GM12872 (cell line): ENCODE data around the gene PRICKLE2.

Experiments
- TF ChIP-seq, protein P1 (sequence below): IDR thresholded peaks from 3 replicates; pipeline ENCODE4 v1.5.1; 2011; ENCODE audit warnings: low read depth, mild to moderate bottlenecking, low read length, moderate library complexity; ENCODE audit not compliant: insufficient read depth

PRICKLE2 gene

DNA sequence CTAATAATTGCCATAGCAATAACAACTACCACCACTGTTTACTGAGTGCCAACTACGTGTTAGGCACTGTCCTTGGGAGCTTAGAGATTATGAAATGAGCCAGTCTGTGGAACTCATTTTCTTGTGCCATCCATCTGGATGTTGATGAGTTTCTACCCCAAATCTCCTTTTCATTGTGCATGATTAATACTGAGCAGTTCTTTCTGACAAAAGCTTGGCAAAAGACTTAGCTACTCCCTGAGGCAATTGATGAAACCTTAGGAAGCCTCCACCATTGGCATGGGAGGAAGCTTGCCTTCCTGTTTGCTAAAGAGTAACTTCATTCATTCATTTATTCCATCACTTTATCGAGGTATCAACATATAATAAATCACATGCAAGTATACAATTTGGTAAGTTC lies 39.8 kb downstream of the PRICKLE2 start:
- TF ChIP-seq, protein P1, sequence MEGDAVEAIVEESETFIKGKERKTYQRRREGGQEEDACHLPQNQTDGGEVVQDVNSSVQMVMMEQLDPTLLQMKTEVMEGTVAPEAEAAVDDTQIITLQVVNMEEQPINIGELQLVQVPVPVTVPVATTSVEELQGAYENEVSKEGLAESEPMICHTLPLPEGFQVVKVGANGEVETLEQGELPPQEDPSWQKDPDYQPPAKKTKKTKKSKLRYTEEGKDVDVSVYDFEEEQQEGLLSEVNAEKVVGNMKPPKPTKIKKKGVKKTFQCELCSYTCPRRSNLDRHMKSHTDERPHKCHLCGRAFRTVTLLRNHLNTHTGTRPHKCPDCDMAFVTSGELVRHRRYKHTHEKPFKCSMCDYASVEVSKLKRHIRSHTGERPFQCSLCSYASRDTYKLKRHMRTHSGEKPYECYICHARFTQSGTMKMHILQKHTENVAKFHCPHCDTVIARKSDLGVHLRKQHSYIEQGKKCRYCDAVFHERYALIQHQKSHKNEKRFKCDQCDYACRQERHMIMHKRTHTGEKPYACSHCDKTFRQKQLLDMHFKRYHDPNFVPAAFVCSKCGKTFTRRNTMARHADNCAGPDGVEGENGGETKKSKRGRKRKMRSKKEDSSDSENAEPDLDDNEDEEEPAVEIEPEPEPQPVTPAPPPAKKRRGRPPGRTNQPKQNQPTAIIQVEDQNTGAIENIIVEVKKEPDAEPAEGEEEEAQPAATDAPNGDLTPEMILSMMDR, result no peak

DNA sequence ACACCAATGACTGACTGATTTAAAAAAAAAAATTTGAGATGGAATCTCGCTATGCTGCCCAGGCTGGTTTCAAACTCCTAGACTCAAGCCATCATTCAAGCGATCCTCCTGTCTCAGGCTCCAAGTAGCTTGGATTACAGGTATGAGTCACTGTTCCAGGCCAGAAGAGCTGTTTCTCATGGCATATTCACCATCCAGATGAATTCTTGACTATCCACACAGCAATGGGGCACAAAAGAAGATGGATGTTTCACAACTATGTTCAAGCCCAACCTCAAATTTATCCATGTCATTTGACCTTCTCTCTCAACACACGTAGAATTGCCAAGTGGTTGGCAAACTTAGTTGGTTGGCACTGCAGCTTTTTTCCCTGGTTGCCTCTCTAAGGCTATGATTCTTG lies 40.6 kb downstream of the PRICKLE2 start:
- TF ChIP-seq, protein P1, result no peak

DNA sequence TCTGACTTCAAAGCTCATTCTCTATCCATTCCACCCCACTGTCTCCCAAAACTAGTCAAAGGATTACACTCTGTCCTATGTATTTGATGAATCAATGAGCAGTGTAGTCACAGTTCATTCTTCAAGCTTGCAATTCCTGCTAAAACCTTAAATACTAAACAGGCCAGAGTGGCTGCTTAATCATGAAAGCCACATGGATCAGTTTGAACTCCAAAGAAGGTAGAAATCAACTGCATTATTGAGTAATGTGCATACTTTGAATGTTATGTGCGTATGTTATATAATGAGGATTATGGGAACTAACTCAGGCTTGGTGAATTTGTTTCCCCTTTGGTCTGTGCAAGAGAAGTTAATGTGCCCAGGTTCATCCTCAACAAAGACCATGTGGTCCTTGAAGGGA lies 45.4 kb downstream of the PRICKLE2 start:
- TF ChIP-seq, protein P1, result no peak

DNA sequence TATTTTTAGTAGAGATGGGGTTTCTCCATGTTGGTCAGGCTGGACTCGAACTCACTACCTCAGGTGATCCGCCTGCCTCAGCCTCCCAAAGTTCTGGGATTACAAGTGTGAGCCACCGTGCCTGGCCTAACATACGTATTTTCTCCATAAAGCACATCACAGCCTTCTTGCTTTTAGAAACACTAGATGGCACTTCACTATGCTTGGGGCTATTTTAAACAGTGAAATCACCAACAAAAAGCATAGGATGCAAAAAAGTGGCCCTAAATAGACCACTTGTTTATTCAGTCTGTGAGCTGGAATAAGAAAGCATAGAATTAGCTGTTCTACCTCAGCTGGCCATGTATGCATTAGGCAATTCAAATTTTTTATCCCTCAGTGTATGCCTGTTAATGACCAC lies 46.0 kb downstream of the PRICKLE2 start:
- TF ChIP-seq, protein P1, result no peak

DNA sequence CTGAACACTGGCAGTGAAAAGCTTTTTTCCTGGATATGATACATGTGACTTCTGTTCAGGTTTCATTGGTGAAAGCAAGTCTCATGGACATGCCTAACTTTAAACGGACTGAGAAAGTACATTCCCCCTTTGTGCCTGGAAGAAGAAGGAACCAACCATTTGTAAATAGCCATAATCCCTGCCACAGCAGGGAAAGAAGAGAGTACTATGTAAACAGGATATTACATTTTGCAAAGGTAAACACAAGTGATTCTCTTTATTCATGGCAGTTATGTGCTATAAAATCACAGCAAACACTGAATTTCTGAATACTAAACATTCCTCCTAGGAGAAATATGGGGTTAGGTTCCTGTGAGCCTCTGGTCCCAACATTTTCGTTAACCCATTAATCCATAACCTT lies 46.8 kb downstream of the PRICKLE2 start:
- TF ChIP-seq, protein P1, result no peak

DNA sequence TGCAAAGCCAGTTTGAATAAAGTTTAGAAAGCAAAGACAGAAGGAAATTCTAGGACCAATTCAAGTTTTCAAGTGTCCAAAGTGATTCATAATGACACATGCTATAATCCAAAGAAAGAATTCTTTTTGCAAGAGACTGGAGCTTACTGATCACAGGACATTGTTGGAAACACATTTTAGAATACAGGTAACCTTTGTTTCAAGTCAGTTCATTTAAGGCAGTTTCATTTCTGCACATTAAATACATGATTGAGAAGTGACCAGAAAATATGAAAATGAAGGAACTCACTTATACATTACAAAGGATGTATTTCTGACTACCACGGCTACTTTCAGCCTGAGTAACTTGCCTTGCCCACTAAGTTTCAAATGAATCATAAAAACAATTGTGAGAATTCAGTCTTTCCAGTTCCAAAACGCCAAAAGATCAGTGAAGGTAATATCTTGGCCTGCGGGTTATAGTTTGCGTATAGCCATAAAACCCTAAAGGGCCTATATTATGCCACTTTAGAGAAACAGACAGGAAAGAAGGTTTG lies 48.7 kb downstream of the PRICKLE2 start:
- TF ChIP-seq, protein P1, result no peak

DNA sequence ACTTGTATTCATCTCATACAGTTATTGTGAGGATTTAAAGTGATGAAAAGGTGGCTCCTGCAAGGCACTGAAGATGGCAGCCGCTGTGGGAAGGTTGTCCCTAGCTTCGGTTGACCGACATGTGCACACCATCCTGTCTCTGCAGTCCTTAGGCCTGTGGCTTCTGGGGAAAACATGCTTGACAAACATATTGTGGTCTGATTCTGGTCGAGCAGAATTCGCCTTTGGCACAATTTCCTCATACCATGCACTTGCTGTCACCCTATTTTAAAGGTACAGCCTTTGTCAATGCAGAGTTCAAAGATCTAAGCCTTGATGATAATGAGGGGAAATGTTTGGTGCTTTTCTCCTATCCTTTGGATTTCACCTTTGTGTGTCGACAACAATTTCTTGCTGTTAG lies 50.9 kb downstream of the PRICKLE2 start:
- TF ChIP-seq, protein P1, result no peak
